ENCODE data around the gene HSPA6.
"Not testable (repeated sequence)": the region's sequence is repeated elsewhere in the genome, so short reads cannot be mapped to it uniquely, and the experiment has no call there.

HSPA6 gene

DNA sequence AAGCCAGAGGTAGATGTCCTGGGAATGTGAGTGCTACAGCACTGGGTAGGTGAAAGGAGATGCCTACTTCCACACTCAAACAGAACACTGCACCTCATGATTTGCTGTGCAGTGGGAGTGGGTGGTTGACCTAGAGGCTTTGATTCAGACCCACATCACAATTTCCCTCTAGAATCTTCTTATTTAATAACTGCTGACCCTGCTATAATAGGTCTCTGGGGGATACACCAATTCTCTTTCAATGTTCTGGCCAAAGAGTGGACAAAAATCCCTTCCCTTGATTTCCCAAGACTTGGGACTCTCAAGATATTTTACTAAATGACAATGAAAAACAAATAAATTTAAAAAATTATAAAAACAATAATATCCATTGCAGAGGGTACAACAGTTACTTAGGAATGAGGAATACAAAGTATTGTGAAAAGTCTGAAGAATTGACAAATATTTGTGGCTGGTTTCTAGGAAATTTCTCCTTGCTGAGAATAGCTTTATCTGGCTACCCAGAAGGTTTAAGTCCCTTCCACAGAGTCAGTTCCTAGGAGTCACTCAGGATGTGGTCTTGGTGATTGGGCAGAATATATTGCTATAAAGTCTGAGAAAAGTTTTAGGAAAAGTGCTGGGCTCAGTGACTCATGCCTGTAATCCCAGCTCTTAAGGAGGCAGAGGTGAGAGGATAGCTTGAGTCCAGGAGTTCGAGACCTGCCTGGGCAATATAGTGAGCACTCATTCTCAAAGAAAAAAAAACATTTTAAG is 21.5 kb upstream of the HSPA6 start:
- DNase-seq = no peak
- intact Hi-C loops (cut with DNase I) = no loop called here

DNA sequence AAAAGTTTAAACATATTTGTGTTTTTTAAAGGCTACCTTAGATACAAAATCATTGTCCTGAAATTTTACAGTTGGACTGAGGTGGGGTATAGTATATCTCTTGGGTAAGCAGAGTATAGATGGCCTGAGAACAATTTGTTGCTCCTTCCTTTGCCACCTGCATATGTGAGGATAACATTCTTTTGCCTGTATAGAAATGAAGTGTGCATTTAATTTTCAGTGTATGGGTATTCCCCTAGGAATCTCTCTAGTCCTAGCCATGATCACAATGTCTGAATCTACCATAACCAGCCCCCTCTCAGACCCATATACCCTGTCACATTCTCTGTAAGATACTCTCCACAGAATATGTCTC is 21.0 kb upstream of the HSPA6 start:
- intact Hi-C loops (cut with DNase I) = no loop called here
- DNase-seq = no peak

DNA sequence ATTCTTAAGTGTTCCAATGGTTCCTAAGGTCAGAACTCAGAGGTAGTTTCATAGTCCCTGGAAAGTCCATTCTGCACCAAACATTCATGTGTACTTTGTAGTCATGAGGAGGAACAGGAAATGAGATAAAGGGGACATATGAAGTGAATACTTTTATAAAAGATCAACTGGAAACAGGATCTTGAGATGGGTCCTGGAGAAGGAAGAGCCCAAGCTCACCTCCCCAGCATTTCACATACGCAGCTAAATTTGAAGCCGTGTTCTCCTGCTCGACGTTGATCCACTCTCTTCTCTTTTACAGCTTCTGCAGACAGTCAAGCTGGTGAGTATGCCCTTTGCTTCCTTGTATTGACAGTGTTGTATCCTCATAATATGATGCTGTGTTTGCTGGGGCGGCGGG is 18.7 kb upstream of the HSPA6 start:
- DNase-seq = no peak
- intact Hi-C loops (cut with DNase I) = no loop called here

DNA sequence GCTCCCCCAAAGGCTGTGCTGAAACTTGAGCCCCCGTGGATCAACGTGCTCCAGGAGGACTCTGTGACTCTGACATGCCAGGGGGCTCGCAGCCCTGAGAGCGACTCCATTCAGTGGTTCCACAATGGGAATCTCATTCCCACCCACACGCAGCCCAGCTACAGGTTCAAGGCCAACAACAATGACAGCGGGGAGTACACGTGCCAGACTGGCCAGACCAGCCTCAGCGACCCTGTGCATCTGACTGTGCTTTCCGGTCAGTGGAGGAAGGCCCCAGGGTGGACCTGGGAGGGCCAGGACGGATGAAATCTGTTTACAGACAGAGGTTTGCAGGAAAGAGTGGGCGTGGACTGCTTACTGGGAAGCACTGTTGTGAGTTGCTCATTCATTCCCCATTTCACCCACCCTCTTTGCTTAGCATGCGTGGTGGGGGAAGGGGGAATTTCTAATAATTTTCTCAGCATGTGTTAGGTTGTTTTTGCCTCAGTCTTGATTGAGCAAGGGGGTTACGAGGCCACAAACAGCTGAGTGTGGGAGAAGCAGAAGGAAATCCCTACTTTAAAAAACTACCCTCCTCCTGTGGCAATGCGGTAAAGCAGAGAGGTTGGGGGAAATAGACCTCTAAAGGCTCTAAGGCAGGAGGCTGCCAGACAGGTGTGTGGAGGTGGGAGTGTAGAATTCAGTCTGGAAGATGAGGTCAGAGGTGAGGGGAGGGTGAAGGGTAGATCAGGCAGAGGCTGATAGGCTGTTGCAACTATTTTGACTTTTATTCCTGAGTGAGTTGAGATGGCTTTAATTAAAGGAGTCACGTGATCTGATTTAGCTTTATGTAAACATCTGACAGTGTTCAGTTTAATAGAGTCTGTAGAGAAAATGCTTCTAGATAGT is 17.8 kb upstream of the HSPA6 start:
- intact Hi-C loops (cut with DNase I) = no loop called here
- no peak for DNase-seq

DNA sequence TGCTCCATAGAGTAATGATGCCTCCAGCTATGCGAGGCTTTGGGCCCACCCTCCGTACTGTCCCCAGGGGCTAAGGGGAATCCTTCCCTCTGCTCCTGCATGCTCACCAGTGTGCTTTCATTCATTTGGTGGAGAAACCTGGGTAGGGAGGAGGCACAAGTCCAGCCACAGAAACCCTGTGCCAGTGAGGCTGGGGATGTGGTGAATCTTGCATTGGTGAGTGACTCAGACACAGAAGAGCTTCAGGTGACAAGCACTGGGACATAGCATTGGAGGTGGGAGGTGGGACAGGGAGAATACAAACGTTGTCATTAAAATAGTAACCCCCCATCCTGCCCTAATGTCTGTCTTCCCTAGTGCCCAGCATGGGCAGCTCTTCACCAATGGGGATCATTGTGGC is 13.9 kb upstream of the HSPA6 start:
- DNase-seq = no peak
- intact Hi-C loops (cut with DNase I) = no loop called here

DNA sequence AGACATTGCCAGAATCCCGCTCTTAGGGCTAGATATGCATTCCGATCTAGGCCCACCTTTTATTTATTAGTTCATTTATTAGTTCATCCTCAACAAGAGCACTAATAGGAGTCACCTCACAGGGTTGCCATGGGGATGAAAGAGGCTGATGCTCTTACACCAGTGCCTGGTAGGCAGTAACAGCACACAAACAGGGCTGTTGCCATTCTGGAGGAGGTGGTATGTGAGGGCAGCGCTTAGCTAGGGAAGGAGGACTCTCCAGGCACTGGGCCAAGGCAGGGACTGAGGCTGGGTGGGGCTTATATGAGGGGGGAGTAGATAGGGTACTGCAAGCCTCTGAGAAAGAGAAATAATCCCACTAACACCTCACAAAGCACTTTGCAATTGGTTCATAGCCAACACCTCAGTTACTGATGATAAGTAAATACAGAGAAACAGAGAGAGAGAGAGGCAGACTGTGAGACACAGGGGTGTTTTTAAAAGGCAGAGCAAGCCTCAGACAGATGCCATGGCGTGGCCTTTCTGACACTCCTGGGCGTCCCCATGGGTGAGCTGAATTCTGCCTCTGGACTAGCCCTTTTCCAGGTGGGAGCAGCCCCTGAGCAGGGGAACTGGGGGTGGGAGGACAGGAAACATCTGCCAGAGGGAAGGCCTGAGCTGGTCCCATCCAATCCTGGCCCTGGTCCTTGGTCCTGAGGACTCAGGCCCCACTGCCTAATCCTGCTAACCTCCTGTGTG is 13.2 kb upstream of the HSPA6 start:
- no peak for DNase-seq
- intact Hi-C loops (cut with DNase I) = no loop called here

DNA sequence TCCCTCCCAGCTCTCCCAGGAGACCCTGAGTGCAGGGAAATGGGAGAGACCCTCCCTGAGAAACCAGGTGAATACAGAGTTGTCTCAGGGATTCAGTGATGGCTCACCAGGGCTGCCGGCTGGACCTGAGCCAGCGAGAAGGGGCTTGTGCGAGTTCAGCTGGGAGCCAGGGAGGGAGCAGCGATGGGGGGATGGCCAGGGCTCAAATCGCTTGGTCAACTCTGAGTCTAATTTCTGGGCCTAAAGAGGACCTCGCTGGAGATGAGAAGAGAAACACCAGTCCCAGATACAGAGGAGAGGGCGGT is 12.6 kb upstream of the HSPA6 start:
- DNase-seq = no peak
- intact Hi-C loops (cut with DNase I) = no loop called here

DNA sequence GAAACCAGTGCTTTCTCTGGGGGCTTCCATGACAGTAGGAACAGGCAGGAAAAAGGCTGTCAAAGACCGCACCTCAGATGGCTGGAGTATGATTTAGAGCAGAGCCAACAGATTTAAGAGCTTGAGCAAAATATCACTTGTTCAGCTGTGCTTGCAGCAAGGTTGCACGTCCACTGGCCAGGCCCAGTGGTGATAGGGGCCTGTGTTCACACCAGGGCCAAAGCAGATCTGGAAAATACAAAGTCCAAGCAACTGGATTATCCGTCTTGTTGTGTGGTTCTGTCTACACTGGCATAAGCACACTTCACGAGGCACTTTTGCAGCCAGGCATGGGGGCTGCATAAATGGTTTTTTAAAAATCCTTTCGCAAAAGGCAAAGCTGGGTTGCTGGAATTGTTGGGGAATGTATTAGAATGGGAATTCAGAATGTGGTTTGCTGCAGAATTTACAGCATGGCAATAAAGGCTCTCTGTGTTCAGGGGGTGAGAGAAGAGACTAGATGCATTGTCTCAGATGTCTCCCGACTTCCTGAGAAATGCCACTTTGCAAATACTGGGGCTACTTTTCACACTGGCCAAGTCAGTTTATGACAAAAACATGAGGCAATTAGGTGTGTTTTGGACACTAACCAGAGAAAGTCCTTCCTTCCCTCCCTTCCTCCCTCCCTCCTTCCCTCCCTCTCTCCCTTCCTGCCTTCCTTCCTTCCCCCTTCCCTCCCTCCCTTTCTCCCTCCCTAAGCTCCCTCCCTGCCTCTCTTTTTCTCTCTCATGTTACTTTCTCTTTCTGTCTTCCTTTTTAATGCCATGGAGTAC is 11.5 kb upstream of the HSPA6 start:
- intact Hi-C loops (cut with DNase I) = not testable (repeated sequence)
- DNase-seq = peak in 1 of 10 donors; percentile 79

DNA sequence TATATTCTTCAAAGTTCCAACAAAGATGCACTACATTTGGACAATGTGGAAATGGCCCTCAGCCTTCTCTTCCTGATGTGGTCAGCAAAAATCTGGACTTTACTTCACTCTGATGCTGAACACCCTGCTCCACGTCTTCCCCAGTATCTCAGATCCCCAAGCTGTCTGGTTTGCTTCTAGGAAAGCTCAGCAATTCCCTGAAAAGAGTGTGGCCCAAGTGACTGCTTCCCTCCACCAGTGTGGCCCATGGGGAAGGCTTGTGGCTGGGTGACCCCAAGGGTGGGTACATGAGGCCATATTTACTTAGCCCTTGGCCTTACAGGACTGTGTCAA is 10.9 kb upstream of the HSPA6 start:
- DNase-seq; intact Hi-C loops (cut with DNase I): not testable (repeated sequence)

DNA sequence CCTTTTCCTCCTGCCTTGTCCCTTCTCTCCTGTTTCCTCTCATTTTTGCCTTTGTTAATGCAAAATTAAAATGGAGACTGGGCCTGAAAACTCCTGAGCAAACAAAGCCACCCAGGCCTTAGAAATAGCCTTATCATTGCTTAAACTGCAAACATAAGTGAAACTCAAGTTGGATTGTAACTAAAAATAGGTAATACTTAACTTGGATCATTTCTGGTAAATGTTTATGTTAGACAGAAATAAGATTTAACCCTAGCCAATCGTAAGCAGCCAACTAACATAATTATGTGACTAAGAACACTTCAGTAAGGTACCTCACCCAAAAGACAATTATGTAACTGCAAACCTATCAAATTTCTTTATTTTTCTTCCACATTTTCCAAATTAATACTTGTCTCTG is 10.4 kb upstream of the HSPA6 start:
- intact Hi-C loops (cut with DNase I); DNase-seq: not testable (repeated sequence)

DNA sequence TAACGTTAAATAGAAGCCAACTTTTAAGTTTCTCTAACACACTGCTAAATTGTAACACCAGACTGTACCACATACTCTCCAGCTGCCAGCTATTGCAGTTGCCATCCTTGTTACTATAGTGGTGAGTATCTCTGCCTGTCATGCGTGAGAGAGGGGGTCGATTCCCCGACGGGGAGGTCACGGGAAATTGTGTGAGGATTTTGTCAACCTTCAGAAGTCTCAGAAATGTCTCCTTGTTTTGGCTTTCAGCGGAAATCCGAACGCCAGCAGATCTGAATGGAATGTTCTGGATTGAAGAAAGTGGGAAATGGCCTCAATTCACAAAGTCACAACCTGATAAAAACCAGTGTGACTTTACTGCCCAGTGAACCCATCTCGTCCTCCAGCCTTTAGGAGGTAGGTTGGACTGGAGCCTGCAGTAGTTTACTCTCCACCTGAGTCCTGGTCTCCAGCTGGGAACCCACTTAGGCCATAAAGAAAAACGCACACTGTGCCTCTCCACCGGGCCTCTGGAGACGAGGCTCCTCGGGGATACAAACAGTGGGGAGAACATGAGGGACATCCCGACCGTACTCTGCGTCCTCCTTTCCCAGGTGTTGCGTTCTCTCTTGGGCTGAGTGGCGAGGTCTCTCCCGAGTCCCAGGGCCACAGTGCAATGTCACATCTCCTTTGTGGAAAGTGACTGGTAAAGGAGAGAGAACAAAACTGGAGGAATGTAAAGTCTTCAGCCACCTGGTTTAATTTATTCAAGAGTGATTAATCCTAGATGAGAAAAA is 1.1 kb upstream of the HSPA6 start:
- intact Hi-C loops (cut with DNase I) = not testable (repeated sequence)
- peak in 1 of 10 donors; percentile 75 for DNase-seq

DNA sequence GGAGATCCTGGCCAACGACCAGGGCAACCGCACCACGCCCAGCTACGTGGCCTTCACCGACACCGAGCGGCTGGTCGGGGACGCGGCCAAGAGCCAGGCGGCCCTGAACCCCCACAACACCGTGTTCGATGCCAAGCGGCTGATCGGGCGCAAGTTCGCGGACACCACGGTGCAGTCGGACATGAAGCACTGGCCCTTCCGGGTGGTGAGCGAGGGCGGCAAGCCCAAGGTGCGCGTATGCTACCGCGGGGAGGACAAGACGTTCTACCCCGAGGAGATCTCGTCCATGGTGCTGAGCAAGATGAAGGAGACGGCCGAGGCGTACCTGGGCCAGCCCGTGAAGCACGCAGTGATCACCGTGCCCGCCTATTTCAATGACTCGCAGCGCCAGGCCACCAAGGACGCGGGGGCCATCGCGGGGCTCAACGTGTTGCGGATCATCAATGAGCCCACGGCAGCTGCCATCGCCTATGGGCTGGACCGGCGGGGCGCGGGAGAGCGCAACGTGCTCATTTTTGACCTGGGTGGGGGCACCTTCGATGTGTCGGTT is 477 bp downstream of the HSPA6 start:
- intact Hi-C loops (cut with DNase I) = not testable (repeated sequence)
- peak in 1 of 10 donors; percentile 81 for DNase-seq

DNA sequence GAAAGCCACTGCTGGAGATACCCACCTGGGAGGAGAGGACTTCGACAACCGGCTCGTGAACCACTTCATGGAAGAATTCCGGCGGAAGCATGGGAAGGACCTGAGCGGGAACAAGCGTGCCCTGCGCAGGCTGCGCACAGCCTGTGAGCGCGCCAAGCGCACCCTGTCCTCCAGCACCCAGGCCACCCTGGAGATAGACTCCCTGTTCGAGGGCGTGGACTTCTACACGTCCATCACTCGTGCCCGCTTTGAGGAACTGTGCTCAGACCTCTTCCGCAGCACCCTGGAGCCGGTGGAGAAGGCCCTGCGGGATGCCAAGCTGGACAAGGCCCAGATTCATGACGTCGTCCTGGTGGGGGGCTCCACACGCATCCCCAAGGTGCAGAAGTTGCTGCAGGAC is 981 bp downstream of the HSPA6 start:
- peak in 1 of 10 donors; percentile 81 for DNase-seq
- intact Hi-C loops (cut with DNase I) = not testable (repeated sequence)

DNA sequence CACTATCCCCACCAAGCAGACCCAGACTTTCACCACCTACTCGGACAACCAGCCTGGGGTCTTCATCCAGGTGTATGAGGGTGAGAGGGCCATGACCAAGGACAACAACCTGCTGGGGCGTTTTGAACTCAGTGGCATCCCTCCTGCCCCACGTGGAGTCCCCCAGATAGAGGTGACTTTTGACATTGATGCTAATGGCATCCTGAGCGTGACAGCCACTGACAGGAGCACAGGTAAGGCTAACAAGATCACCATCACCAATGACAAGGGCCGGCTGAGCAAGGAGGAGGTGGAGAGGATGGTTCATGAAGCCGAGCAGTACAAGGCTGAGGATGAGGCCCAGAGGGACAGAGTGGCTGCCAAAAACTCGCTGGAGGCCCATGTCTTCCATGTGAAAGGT is 1.6 kb downstream of the HSPA6 start:
- intact Hi-C loops (cut with DNase I); DNase-seq: not testable (repeated sequence)

DNA sequence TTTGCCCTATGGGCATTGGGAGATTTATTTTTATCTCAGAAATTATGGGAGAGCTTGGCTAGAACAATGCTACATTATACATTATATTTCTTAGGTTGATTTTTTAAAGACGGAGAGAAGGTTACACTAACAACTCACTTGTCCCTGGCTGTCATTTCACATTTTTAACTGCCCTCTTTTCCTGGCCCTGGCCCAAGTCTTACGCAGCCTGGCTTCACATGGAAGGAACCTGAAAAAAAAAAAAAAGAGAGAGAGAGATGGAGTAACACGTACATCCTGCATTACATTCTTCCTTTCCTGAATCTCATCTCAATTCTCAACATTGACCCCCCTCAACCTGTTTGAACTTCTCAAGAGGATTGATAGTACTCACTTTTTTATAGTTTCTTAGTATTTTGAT is 4.2 kb downstream of the HSPA6 start:
- intact Hi-C loops (cut with DNase I) = not testable (repeated sequence)
- peak in 1 of 10 donors; percentile 81 for DNase-seq

DNA sequence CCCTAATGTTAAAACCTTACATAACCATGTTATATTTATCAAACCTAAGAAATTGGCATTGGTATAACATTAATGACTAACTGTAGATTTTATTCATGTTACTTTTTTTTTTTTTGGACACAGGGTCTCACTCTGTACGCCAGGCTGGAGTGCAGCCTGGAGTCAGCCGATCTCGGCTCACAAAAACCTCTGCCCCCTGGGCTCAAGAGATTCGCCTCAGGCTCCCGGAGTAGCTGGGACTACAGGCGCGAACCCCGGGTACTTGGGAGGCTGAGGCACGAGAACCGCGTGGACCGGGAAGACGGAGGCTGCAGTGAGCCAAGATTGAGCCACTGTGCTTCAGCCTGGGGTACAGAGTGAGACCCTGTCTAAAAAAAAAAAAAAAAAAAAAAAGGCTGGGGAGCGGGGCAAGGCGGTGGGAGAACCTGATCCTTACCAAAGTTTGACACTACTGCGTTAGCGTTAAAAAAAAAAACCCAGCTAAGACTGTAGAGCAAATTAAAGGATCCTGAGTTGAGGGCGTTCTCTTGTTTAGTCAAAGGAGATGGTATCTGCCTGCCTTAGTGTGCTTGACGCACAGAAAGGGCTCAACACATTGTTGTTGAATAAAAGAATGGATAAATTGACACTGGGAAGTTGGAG is 5.2 kb downstream of the HSPA6 start:
- intact Hi-C loops (cut with DNase I); DNase-seq: not testable (repeated sequence)

DNA sequence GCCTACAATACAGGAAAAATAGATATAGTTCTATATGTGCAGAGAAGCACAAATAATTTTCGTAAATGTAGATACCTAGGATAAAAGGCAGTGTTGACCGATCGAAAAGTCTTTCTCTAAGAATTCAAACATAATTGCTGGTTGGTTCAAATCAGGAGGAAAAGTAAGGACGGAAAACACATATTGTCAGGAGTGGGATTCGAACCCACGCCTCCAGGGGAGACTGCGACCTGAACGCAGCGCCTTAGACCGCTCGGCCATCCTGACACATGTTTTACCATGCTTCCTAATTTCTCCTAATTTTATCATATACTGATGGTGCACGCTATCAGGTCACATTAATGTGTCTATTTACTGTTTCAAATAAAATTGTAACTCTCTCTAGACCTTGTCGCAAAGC is 5.8 kb downstream of the HSPA6 start:
- intact Hi-C loops (cut with DNase I) = not testable (repeated sequence)
- peak in 9 of 10 donors; percentile 49 to 92 (median 60) for DNase-seq

DNA sequence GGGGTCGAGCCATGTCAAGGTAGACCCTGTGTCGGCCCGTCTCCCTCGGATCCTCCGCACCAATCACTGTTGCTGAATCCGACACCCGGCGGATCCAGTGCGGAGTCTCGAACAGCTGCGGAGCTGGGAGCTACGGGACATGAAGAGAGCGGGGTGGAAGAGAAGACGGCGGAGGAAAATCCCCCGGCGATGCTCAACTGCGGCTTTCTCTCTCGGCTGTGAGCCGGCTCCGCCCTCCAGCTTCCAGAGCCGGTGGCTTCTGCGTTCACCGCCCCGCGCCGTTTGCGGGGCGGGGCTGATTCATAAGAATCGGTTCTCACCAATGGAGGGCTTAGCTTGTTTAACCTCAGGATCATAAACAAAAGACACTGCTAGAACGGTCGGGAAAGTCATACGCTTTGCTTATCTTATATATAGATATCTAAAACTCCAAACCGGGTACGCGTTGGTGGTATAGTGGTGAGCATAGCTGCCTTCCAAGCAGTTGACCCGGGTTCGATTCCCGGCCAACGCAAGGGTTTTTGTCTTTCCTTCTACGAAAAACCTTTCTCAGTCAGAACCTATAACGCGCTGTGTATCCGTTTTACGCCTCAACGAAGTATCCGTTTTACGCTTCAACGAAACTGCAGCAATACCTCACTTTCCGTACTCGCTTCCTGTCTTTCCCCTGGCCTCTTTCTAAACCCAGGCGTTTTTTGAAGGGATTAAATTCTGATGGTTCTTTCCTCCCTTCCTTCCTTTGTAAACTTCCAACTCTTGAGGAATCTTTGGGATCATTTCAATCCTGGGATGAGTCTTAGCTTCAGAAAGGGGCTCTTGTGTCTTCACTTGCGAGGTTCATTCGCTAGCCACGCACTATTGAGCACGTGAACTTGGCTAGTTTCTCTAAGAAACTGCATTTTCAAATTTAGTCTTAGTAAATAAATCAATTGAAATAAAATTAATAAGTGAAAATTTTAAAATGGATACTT is 6.6 kb downstream of the HSPA6 start:
- intact Hi-C loops (cut with DNase I) = not testable (repeated sequence)
- DNase-seq = peak; percentile 75 to 97 (median 80)

Data from posterior cingulate gyrus (tissue), 11 donors.